Small intestine (tissue), 7 donors: ENCODE results near the gene SUPT4H1. TPM values are rescaled to one million over a fixed set of nuclear protein-coding genes. Genes with fewer than 3 reads are reported as not detected.

Experiments used
- DNase-seq, 2 donors: peaks; one replicate each; pipeline versions ENCODE4 v3.0.0 to v3.0.0-alpha.2; 2013
- FAIRE-seq: peaks from 2 replicates; lab custom pipeline; 2012; peaks lifted over from hg19 to GRCh38; lab: Jason Lieb, UNC
- H3K27ac ChIP-seq, 3 donors: one replicate each; pipeline ENCODE4 v1.5.1; 2013; ENCODE audit warnings: low read length in 2 of 3, mild to moderate bottlenecking in 2 of 3, control low read depth in 1 of 3, inconsistent platforms in 1 of 3, low read depth in 1 of 3, moderate library complexity in 1 of 3
- H3K27me3 ChIP-seq, 3 donors: one replicate each; pipeline ENCODE4 v1.6.1; 2013; ENCODE audit warnings: low read length in 3 of 3, inconsistent platforms in 1 of 3; ENCODE audit not compliant: control insufficient read depth in 3 of 3, insufficient read depth in 3 of 3
- H3K36me3 ChIP-seq, 3 donors: one replicate each; pipeline ENCODE4 v1.6.1; 2013; ENCODE audit warnings: low read length in 3 of 3, inconsistent platforms in 1 of 3, low read depth in 1 of 3, mild to moderate bottlenecking in 1 of 3, moderate library complexity in 1 of 3; ENCODE audit not compliant: control insufficient read depth in 3 of 3, insufficient read depth in 2 of 3
- H3K4me1 ChIP-seq, 3 donors: one replicate each; pipeline ENCODE4 v1.6.1; 2013; ENCODE audit warnings: low read length in 2 of 3, inconsistent platforms in 1 of 3, low read depth in 1 of 3, mild to moderate bottlenecking in 1 of 3, moderate library complexity in 1 of 3; ENCODE audit not compliant: control insufficient read depth in 3 of 3, insufficient read depth in 2 of 3
- H3K4me3 ChIP-seq, 3 donors: one replicate each; pipeline ENCODE4 v1.5.1; 2013; ENCODE audit warnings: low read length in 3 of 3, control low read depth in 1 of 3, inconsistent platforms in 1 of 3, low read depth in 1 of 3, mild to moderate bottlenecking in 1 of 3, moderate library complexity in 1 of 3
- H3K9me3 ChIP-seq, 2 donors: one replicate each; pipeline ENCODE4 v1.6.1; 2013; ENCODE audit warnings: low read depth in 1 of 2, low read length in 1 of 2; ENCODE audit not compliant: control insufficient read depth in 2 of 2, insufficient read depth in 1 of 2
- WGBS, 3 donors: extraction: QIAGEN DNeasy Blood & Tissue Kit; methylation state at CpG; one replicate each; pipeline ENCODE4 v1.1.7; 2013; 5-methylcytosine and 5-hydroxymethylcytosine counted together
- polyA plus RNA-seq, 4 donors: library from polyadenylated mRNA; stranded (reverse) in 3 of 4; unstranded in 1 of 4; fragments of 200-250 nt in 3 of 4; fragments of 120-200 nt in 1 of 4; gene quantifications; one replicate each; pipeline versions ENCODE4 v1.2.1 to v1.2.3, GENCODE V29; 2013
- donor health status: healthy with polysubstance abuse.
- donor health status: control.
- donor health status: control.
- donor health status: Bipolar disorder and iron deficiency.
- donor health status: healthy.

Gene SUPT4H1
- polyA plus RNA-seq, 4 donors: 70.3 to 102 (median 79.7) TPM

DNA sequence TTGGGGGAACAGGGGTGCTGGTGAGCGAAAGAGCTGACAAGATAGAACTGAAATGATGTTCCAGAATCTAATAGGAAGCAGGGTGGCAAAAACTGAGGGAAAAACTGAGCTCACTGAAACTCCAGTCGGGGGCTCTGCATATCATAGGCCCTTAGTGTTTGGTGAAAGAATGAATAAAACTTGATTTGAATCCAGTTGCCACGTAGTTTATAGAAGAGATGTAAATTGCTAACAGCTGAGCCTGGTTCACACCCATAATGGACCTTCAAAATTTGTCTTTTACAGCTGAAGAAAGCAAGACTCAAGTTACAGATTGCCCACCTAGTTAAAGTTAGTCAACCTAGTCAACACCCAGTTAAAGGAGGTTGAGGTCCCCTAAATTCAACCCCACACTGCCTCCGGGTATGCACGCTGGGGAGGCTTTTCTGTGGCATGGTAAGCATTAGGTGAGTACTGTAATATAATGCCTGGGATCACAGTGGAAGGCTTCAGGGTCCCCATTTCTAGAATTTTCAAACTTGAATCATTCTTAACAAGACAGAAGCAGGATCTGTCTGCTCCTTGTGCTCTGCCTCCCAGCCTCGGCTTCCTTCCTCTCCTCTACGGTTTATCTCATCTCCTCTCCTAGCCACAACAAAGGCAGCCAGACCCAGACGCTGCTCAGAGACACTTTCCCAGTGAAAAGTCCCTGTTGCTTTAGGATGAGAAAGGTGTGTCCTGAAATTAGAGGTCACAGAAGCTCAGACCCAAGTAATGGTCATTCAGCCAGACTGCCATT is 26.9 kb upstream of the SUPT4H1 start:
- FAIRE-seq (no peak), DNase-seq (no peak)
- Histone ChIP-seq H3K9me3 (no peaks in the 10 kb centered on the region), H3K4me1 (peaks cover 16 to 92% (median 18%) of the 10 kb centered on the region in 3 donors), H3K36me3 (peaks cover 0 to 2% (median 0%) of the 10 kb centered on the region in 3 donors), H3K4me3 (no peak overlapping the region), H3K27ac (peak overlapping the region in 2 of 3 donors; percentile 11 to 49), H3K27me3 (no peaks in the 10 kb centered on the region)
- WGBS, 3 donors: 25 to 49% (median 38%) methylated on average over 8 of the region's 8 CpGs

DNA sequence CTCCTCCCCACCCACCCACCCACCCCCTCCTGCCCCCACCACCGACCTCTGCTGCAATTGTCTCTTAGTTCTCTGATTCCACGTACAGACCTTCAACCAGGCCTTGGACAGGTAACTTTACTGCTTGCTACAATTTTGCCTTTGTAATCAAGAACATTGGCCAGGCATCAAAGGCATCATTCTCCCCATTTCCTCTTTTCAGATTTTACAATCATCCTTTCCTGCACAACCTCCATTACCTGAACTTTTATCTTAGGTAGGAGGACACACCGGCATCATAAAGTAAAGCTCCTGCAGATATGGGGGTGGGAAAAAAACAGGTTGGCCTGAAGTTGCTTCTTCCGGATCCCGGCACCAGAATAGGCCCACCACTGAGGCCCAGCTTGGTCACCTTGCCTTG is 25.7 kb upstream of the SUPT4H1 start:
- DNase-seq (peak; percentile 67 to 74), FAIRE-seq (no peak)
- H3K4me1 ChIP-seq: peaks cover 17 to 82% (median 17%) of the 10 kb centered on the region in 3 donors

DNA sequence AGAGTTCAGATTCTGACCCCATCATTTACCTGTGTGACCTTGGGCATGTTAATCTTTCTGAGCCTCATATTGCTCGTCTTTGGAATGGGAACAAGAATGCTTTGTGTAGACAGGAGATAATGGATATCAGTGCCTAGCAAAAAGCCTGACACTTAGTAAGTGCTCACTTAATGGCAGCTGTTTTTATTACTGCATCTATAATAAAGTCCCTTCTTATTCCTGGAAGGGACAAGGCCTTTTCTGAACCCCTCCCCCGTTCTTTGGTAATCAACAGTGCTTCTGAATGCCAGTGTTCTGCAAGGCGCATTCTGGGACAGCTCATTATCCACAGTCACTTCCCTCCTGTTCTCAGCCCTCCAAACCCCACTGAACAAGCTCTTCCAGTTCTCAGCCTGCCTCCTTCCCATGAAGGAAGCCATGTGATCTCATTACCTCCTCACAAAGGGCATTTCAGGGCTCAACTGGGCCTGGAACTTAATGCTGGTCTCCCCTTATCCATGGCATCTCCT is 25.1 kb upstream of the SUPT4H1 start:
- peak; percentile 84 to 92 for DNase-seq
- Histone ChIP-seq H3K4me3 (no peak overlapping the region), H3K9me3 (no peaks in the 10 kb centered on the region), H3K27ac (peak overlapping the region; percentile 39 to 64 (median 53)), H3K4me1 (peaks cover 14 to 79% (median 16%) of the 10 kb centered on the region in 3 donors), H3K36me3 (peaks cover 0 to 12% (median 0%) of the 10 kb centered on the region in 3 donors), H3K27me3 (no peaks in the 10 kb centered on the region)
- no peak for FAIRE-seq
- 22 to 60% (median 41%) methylated on average over 3 of the region's 3 CpGs for WGBS, 3 donors

More for the DNA sequence above, 25.7 kb upstream of the SUPT4H1 start:
- Histone ChIP-seq H3K36me3 (peaks cover 0 to 7% (median 0%) of the 10 kb centered on the region in 3 donors), H3K27ac (peak overlapping the region in 2 of 3 donors; percentile 36 to 48), H3K27me3 (no peaks in the 10 kb centered on the region), H3K9me3 (no peaks in the 10 kb centered on the region), H3K4me3 (no peak overlapping the region)
- WGBS, 3 donors: 23 to 59% (median 38%) methylated on average over 4 to 5 of the region's 5 CpGs

DNA sequence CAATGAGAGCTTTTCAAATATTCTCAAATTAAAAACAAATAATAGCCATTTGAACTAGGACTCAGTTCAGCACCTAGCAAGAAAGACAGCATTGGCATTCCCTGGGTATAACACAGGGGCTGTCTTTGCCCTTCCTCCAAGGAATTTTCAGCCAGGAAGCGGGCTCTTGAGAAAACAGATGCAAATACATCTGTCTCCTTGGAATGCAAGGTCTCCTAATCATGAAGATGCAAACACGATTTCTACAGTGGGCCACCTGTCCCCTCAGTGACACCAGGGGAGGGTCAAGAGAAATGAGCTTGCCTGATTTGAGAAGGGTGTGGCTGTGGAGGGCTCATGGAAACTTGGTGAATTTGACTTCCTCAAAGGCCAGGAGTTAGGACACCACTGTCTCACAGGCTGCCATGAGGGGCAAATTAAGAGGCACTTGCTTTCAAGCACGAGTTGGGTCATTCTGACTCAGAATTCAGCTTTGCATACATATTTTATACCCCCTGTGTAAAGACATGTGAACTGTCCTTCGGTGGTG is 24.5 kb upstream of the SUPT4H1 start:
- no peaks in the 10 kb centered on the region for H3K27me3 ChIP-seq
- peaks cover 14 to 75% (median 16%) of the 10 kb centered on the region in 3 donors for H3K4me1 ChIP-seq
- no peak for FAIRE-seq
- no peak overlapping the region for H3K4me3 ChIP-seq
- WGBS, 3 donors: 28 to 50% (median 38%) methylated on average over 4 of the region's 4 CpGs
- no peaks in the 10 kb centered on the region for H3K9me3 ChIP-seq
- H3K36me3 ChIP-seq: peaks cover 0 to 14% (median 0%) of the 10 kb centered on the region in 3 donors
- peak in 1 of 2 donors; percentile 20 for DNase-seq
- H3K27ac ChIP-seq: peak overlapping the region; percentile 52 to 64 (median 53)

DNA sequence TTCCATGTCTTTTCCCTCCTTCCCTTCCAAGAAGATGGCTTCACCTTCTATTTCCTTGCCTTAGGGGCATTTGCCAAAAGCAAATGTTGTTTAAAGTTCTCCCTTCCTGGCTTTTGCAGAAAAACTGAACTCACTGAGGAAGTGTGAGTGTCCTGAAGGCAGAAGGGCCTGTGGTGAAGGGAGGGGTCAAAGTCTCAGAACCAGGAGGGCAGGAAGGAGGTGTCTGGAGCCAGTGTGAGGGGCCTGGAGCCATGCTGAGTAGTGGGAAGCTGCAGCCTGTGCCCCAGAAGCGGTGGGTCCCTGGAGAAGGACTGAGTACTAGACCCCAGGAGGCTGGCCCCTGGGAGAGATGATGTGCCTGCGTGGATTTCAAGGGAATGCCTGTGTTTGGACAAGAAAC is 23.8 kb upstream of the SUPT4H1 start:
- Histone ChIP-seq H3K4me1 (peaks cover 9 to 74% (median 12%) of the 10 kb centered on the region in 3 donors), H3K36me3 (peaks cover 0 to 19% (median 0%) of the 10 kb centered on the region in 3 donors), H3K27ac (peak overlapping the region; percentile 50 to 64 (median 62)), H3K4me3 (no peak overlapping the region), H3K9me3 (no peaks in the 10 kb centered on the region), H3K27me3 (no peaks in the 10 kb centered on the region)
- DNase-seq (peak; percentile 54 to 62), FAIRE-seq (no peak)
- WGBS, 3 donors: 51 to 71% (median 59%) methylated on average over 2 of the region's 2 CpGs

GRCh38 chr17:58375256-58375655 is 23.3 kb upstream of the SUPT4H1 start:
- H3K4me3 ChIP-seq: no peak overlapping the region
- H3K36me3 ChIP-seq: peaks cover 0 to 25% (median 0%) of the 10 kb centered on the region in 3 donors
- WGBS, 3 donors: 11 to 56% (median 41%) methylated on average over 5 of the region's 5 CpGs
- H3K9me3 ChIP-seq: no peaks in the 10 kb centered on the region
- no peaks in the 10 kb centered on the region for H3K27me3 ChIP-seq
- H3K4me1 ChIP-seq: peaks cover 8 to 74% (median 12%) of the 10 kb centered on the region in 3 donors
- H3K27ac ChIP-seq: peak overlapping the region; percentile 62 to 76 (median 64)
- peak in 1 of 2 donors; percentile 82 for DNase-seq
- no peak for FAIRE-seq

DNA sequence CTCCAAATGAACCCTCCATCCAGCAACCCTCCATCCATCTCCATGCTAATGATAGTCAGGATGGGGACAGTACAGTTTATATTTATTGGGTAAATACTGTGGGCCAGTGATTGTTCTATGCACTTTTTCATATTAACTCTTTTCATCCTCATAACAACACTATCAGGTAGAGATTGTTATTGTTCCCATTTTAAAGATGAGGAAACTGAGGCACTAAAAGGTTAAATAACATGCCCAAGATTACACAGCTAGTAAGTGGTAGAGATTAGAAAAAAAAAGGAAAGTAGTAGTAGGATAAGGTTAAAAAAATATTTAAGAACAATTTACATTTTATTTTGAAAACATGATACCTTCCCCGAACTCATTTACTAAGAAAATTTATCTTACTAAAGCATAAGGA is 21.9 kb upstream of the SUPT4H1 start:
- DNase-seq (no peak), FAIRE-seq (no peak)
- H3K36me3 ChIP-seq: peaks cover 0 to 32% (median 0%) of the 10 kb centered on the region in 3 donors
- no peak overlapping the region for H3K4me3 ChIP-seq
- H3K27me3 ChIP-seq: no peaks in the 10 kb centered on the region
- H3K9me3 ChIP-seq: no peaks in the 10 kb centered on the region
- H3K4me1 ChIP-seq: peaks cover 2 to 74% (median 14%) of the 10 kb centered on the region in 3 donors
- 81 to 88% (median 87%) methylated on average over 1 of the region's 1 CpG for WGBS, 3 donors
- no peak overlapping the region for H3K27ac ChIP-seq

GRCh38 chr17:58373003-58373402 is 21.0 kb upstream of the SUPT4H1 start:
- no peak for FAIRE-seq
- Histone ChIP-seq H3K27ac (no peak overlapping the region), H3K4me3 (no peak overlapping the region), H3K27me3 (no peaks in the 10 kb centered on the region), H3K4me1 (peaks cover 2 to 70% (median 15%) of the 10 kb centered on the region in 3 donors), H3K9me3 (no peaks in the 10 kb centered on the region), H3K36me3 (peaks cover 0 to 37% (median 0%) of the 10 kb centered on the region in 3 donors)
- DNase-seq: no peak
- WGBS, 3 donors: 54 to 74% (median 58%) methylated on average over 5 of the region's 5 CpGs
